T-cell (primary cell): ENCODE results near the gene IRF2. TPM values are rescaled to one million over a fixed set of nuclear protein-coding genes. Genes with fewer than 3 reads are reported as not detected.

Source experiments
- ATAC-seq, 4 experiments: fragments of 200-7000 bp in 3 of 4; fragments of 150-1000 bp in 1 of 4; cut with Tn5 transposase; replicated peaks in 1 of 4; 1 replicate in 3 of 4; 2 replicates in 1 of 4; pipeline ENCODE4 v1.10.0; 2021; ENCODE audit warnings: moderate library complexity in 3 of 4, mild to moderate bottlenecking in 2 of 4, moderate number of reproducible peaks in 1 of 4
- CTCF ChIA-PET, 2 donors: fragments of 300-600 bp; sonication (Branson Sonifier 250); formaldehyde crosslinking; loops; one replicate each; lab custom pipeline; 2022; ENCODE audit warnings: antibody characterized with exemption in 2 of 2; lab: Charles Lee
- POLR2A ChIA-PET, 2 donors: fragments of 300-600 bp; sonication (Branson Sonifier 250); formaldehyde crosslinking; loops; one replicate each; lab custom pipeline; 2022; ENCODE audit warnings: antibody characterized with exemption in 2 of 2; lab: Charles Lee
- DNase-seq, 35 experiments: peaks; one replicate each; pipeline versions ENCODE4 v3.0.0 to v3.0.0-alpha.2; 2013 to 2023
- H3K27ac ChIP-seq: one replicate; pipeline ENCODE4 v1.5.1; 2013; ENCODE audit warnings: low read length
- H3K27me3 ChIP-seq, 2 experiments: replicated peaks in 1 of 2; 1 replicate in 1 of 2; 2 replicates in 1 of 2; pipeline versions ENCODE4 v1.6.1 to v1.7.0; 2013; ENCODE audit warnings: low read length in 1 of 2, mixed read lengths in 1 of 2; ENCODE audit not compliant: control insufficient read depth in 2 of 2, insufficient read depth in 2 of 2; ENCODE audit errors: extremely low read depth in 1 of 2
- H3K36me3 ChIP-seq, 2 donors: 1 replicate in 1 of 2; 2 replicates in 1 of 2; pipeline versions ENCODE4 v1.6.1 to v1.7.0; 2013; ENCODE audit warnings: low read length in 1 of 2; ENCODE audit not compliant: control insufficient read depth in 2 of 2, insufficient read depth in 1 of 2; ENCODE audit errors: extremely low read depth in 1 of 2
- H3K4me1 ChIP-seq, 2 experiments: 1 replicate in 1 of 2; 2 replicates in 1 of 2; pipeline versions ENCODE4 v1.6.1 to v1.7.0; 2013; ENCODE audit warnings: low read length in 2 of 2, mixed read lengths in 1 of 2; ENCODE audit not compliant: insufficient read depth in 2 of 2, control insufficient read depth in 1 of 2; ENCODE audit errors: extremely low read depth in 1 of 2
- H3K4me3 ChIP-seq, 2 donors: 1 replicate in 1 of 2; 2 replicates in 1 of 2; pipeline versions ENCODE4 v1.5.1 to v1.7.0; 2013; ENCODE audit warnings: mild to moderate bottlenecking in 2 of 2, low read length in 1 of 2, moderate library complexity in 1 of 2; ENCODE audit not compliant: control insufficient read depth in 1 of 2; ENCODE audit errors: extremely low read depth in 1 of 2
- H3K9me3 ChIP-seq: 2 replicates; pipeline ENCODE4 v1.7.0; 2013
- H3K27ac Mint-ChIP-seq, 2 donors: one replicate each; pipeline ENCODE4 v1.8.0; 2020 to 2021; ENCODE audit warnings: mild to moderate bottlenecking in 2 of 2, mixed read lengths in 2 of 2
- H3K27me3 Mint-ChIP-seq, 2 donors: one replicate each; pipeline ENCODE4 v1.8.0; 2021 to 2022; ENCODE audit warnings: mixed read lengths in 2 of 2
- H3K36me3 Mint-ChIP-seq: one replicate; pipeline ENCODE4 v1.8.0; 2021; ENCODE audit warnings: mixed read lengths
- H3K4me1 Mint-ChIP-seq, 3 donors: one replicate each; pipeline ENCODE4 v1.8.0; 2020 to 2022; ENCODE audit warnings: mixed read lengths in 3 of 3, mild to moderate bottlenecking in 1 of 3
- H3K4me3 Mint-ChIP-seq, 3 donors: one replicate each; pipeline ENCODE4 v1.8.0; 2020 to 2022; ENCODE audit warnings: mild to moderate bottlenecking in 3 of 3, mixed read lengths in 3 of 3, moderate library complexity in 3 of 3
- H3K9me3 Mint-ChIP-seq, 3 donors: one replicate each; pipeline ENCODE4 v1.8.0; 2020 to 2022; ENCODE audit warnings: mixed read lengths in 3 of 3
- WGBS: methylation state at CpG from one replicate; pipeline ENCODE4 v1.1.5; 2013; ENCODE audit warnings: missing lambda C conversion rate; ENCODE audit not compliant: insufficient coverage; 5-methylcytosine and 5-hydroxymethylcytosine counted together
- total RNA-seq, 35 experiments: library from RNA in 6 of 35; stranded (reverse) in 6 of 35; fragments of 120-200 nt in 1 of 35; gene quantifications; one replicate each; pipeline versions ENCODE4 v1.2.1 to v1.2.4 and lab custom pipeline; 2013 to 2026

Gene IRF2
- total RNA-seq, 5 donors from 2014 or later (not counting 1 experiment from before 2014, with no cell fraction given), result 45.5 to 73.4 (median 59.1) TPM

- Histone ChIP-seq H3K27me3 (no peaks in the 10 kb centered on the region), H3K36me3 (peaks cover 47 to 97% of the 10 kb centered on the region in 2 donors), H3K4me3 (no peak overlapping the region), H3K27ac (no peak overlapping the region), H3K9me3 (no peaks in the 10 kb centered on the region), H3K4me1 (peaks cover 0 to under 1% of the 10 kb centered on the region in 2 experiments)
- DNase-seq (no peak), ATAC-seq (no peak)
- ChIA-PET CTCF (no interaction called here), POLR2A (no interaction called here)
- Mint-ChIP-seq H3K4me3 (no peak overlapping the region), H3K4me1 (peaks cover 0 to 27% (median 12%) of the 10 kb centered on the region in 3 donors), H3K27ac (no peak overlapping the region), H3K36me3 (peaks cover 81% of the 10 kb centered on the region), H3K9me3 (no peaks in the 10 kb centered on the region), H3K27me3 (no peaks in the 10 kb centered on the region)
- 95% methylated on average over 11 of the region's 17 CpGs for WGBS
Observed at GRCh38 chr4:184392748-184393559, 81.4 kb downstream of the IRF2 start.

- CTCF ChIA-PET, result no interaction called here
- H3K4me1 ChIP-seq, result peaks cover 0 to 2% of the 10 kb centered on the region in 2 experiments
Observed at GRCh38 chr4:184392316-184392715, 82.0 kb downstream of the IRF2 start.

GRCh38 chr4:184389978-184390900 lies 84.1 kb downstream of the IRF2 start:
- H3K9me3 ChIP-seq, result no peaks in the 10 kb centered on the region
- Mint-ChIP-seq H3K9me3 (no peaks in the 10 kb centered on the region), H3K4me1 (peaks cover 21 to 28% (median 27%) of the 10 kb centered on the region in 3 donors), H3K27me3 (no peaks in the 10 kb centered on the region), H3K4me3 (no peak overlapping the region), H3K27ac (no peak overlapping the region), H3K36me3 (peaks cover 90% of the 10 kb centered on the region)
- POLR2A ChIA-PET, result no interaction called here
- no peak overlapping the region for H3K4me3 ChIP-seq
- peaks cover 32 to 83% of the 10 kb centered on the region in 2 donors for H3K36me3 ChIP-seq
- 90% methylated on average over 8 of the region's 24 CpGs for WGBS
- H3K27ac ChIP-seq, result no peak overlapping the region
- H3K27me3 ChIP-seq, result no peaks in the 10 kb centered on the region
- no peak for ATAC-seq
- peaks cover 14 to 16% of the 10 kb centered on the region in 2 experiments for H3K4me1 ChIP-seq
- CTCF ChIA-PET, result no interaction called here
- DNase-seq, result no peak

More at GRCh38 chr4:184392316-184392715, 82.0 kb downstream of the IRF2 start:
- Mint-ChIP-seq H3K9me3 (no peaks in the 10 kb centered on the region), H3K4me1 (peaks cover under 1 to 24% (median 11%) of the 10 kb centered on the region in 3 donors), H3K4me3 (no peak overlapping the region), H3K27me3 (no peaks in the 10 kb centered on the region), H3K36me3 (peaks cover 82% of the 10 kb centered on the region), H3K27ac (no peak overlapping the region)
- Histone ChIP-seq H3K36me3 (peaks cover 43 to 96% of the 10 kb centered on the region in 2 donors), H3K27ac (no peak overlapping the region), H3K4me3 (no peak overlapping the region), H3K9me3 (no peaks in the 10 kb centered on the region), H3K27me3 (no peaks in the 10 kb centered on the region)
- POLR2A ChIA-PET, result no interaction called here
- WGBS, result 97% methylated on average over 5 of the region's 6 CpGs
- no peak for ATAC-seq
- DNase-seq, result no peak

GRCh38 chr4:184388106-184388505 lies 86.2 kb downstream of the IRF2 start:
- no peaks in the 10 kb centered on the region for H3K9me3 Mint-ChIP-seq
- WGBS, result 100% methylated on average over 4 of the region's 6 CpGs
- H3K4me1 Mint-ChIP-seq, result peaks cover 42 to 49% (median 44%) of the 10 kb centered on the region in 3 donors
- Histone ChIP-seq H3K4me1 (peaks cover 32 to 33% of the 10 kb centered on the region in 2 experiments), H3K4me3 (no peak overlapping the region), H3K27ac (no peak overlapping the region), H3K9me3 (no peaks in the 10 kb centered on the region), H3K36me3 (peaks cover 26 to 64% of the 10 kb centered on the region in 2 donors), H3K27me3 (no peaks in the 10 kb centered on the region)
- no peaks in the 10 kb centered on the region for H3K27me3 Mint-ChIP-seq
- peaks cover 72% of the 10 kb centered on the region for H3K36me3 Mint-ChIP-seq
- ChIA-PET POLR2A (no interaction called here), CTCF (interaction anchor here (0.6 to 0.7 kb wide), 2 partner anchors 21 to 87 kb away, joined by 4 to 5 read pairs; no protein-coding TSS in a partner anchor)
- DNase-seq, result no peak
- no peak for ATAC-seq
- H3K4me3 Mint-ChIP-seq, result no peak overlapping the region
- peak overlapping the region in 1 of 2 donors; percentile 16 for H3K27ac Mint-ChIP-seq

GRCh38 chr4:184387351-184387750 lies 87.0 kb downstream of the IRF2 start:
- CTCF ChIA-PET, result interaction anchor here (0.6 to 0.7 kb wide), 3 partner anchors 22 to 109 kb away, joined by 3 to 5 read pairs (median 4); no protein-coding TSS in a partner anchor
- no peak overlapping the region for H3K4me3 ChIP-seq

More at GRCh38 chr4:184387351-184387750, 87.0 kb downstream of the IRF2 start:
- H3K27me3 ChIP-seq, result no peaks in the 10 kb centered on the region
- 73% methylated on average over 6 of the region's 6 CpGs for WGBS
- no peaks in the 10 kb centered on the region for H3K9me3 ChIP-seq
- H3K4me1 Mint-ChIP-seq, result peaks cover 50 to 56% (median 51%) of the 10 kb centered on the region in 3 donors
- no peaks in the 10 kb centered on the region for H3K27me3 Mint-ChIP-seq
- no peak overlapping the region for H3K4me3 Mint-ChIP-seq
- POLR2A ChIA-PET, result no interaction called here
- no peak overlapping the region for H3K27ac ChIP-seq
- no peaks in the 10 kb centered on the region for H3K9me3 Mint-ChIP-seq
- ATAC-seq (peak in 1 of 4 experiments; percentile 38), DNase-seq (no peak)
- peaks cover 68% of the 10 kb centered on the region for H3K36me3 Mint-ChIP-seq
- peak overlapping the region in 1 of 2 donors; percentile 46 for H3K27ac Mint-ChIP-seq
- peaks cover 21 to 56% of the 10 kb centered on the region in 2 donors for H3K36me3 ChIP-seq
- peaks cover 35 to 40% of the 10 kb centered on the region in 2 experiments for H3K4me1 ChIP-seq
